Measurements from ENCODE around the gene CACNB3. TPM values are rescaled to one million over a fixed set of nuclear protein-coding genes. Genes with fewer than 3 reads are reported as not detected.

Gene CACNB3
- total and polyA plus RNA-seq, 2 of the 13 experiments (the other 11 are each of a cell fraction or from before 2014, with no cell fraction given): 0.29 to 0.54 TPM

- no peak for TF ChIP-seq ZNF597 (CRISPR knock-in tag; IDR thresholded peaks at IDR 0.05)
- TF ChIP-seq REST (IDR thresholded peaks at IDR 0.05; ENCODE audit: borderline replicate concordance in 1 of 2, low read depth in 1 of 2, low read length in 2 of 2): peak in 1 of 2 experiments; percentile 67; a peak in 1 of 4 replicates
- TF ChIP-seq HNRNPH1 (optimal IDR thresholded peaks at IDR 0.05; ENCODE audit: low read depth, low read length): peak; percentile 98
- peak; percentile 71; the same call in 1 of the 2 replicates for TF ChIP-seq REPIN1 (CRISPR knock-in tag; IDR thresholded peaks at IDR 0.05; ENCODE audit: borderline replicate concordance, low read depth)
- TF ChIP-seq ZSCAN21 (CRISPR knock-in tag; IDR thresholded peaks at IDR 0.05; ENCODE audit: borderline replicate concordance): peak; percentile 75
- TF ChIP-seq ZNF501 (CRISPR knock-in tag; IDR thresholded peaks at IDR 0.05): peak; percentile 54
- TF ChIP-seq ZNF570 (CRISPR knock-in tag; IDR thresholded peaks at IDR 0.05; ENCODE audit: borderline replicate concordance): no peak
- TF ChIP-seq ZNF224 (CRISPR knock-in tag; IDR thresholded peaks at IDR 0.05): 0 out of 2 replicates have a peak, but pooled peaks have one; percentile 69
- TF ChIP-seq, protein P1, sequence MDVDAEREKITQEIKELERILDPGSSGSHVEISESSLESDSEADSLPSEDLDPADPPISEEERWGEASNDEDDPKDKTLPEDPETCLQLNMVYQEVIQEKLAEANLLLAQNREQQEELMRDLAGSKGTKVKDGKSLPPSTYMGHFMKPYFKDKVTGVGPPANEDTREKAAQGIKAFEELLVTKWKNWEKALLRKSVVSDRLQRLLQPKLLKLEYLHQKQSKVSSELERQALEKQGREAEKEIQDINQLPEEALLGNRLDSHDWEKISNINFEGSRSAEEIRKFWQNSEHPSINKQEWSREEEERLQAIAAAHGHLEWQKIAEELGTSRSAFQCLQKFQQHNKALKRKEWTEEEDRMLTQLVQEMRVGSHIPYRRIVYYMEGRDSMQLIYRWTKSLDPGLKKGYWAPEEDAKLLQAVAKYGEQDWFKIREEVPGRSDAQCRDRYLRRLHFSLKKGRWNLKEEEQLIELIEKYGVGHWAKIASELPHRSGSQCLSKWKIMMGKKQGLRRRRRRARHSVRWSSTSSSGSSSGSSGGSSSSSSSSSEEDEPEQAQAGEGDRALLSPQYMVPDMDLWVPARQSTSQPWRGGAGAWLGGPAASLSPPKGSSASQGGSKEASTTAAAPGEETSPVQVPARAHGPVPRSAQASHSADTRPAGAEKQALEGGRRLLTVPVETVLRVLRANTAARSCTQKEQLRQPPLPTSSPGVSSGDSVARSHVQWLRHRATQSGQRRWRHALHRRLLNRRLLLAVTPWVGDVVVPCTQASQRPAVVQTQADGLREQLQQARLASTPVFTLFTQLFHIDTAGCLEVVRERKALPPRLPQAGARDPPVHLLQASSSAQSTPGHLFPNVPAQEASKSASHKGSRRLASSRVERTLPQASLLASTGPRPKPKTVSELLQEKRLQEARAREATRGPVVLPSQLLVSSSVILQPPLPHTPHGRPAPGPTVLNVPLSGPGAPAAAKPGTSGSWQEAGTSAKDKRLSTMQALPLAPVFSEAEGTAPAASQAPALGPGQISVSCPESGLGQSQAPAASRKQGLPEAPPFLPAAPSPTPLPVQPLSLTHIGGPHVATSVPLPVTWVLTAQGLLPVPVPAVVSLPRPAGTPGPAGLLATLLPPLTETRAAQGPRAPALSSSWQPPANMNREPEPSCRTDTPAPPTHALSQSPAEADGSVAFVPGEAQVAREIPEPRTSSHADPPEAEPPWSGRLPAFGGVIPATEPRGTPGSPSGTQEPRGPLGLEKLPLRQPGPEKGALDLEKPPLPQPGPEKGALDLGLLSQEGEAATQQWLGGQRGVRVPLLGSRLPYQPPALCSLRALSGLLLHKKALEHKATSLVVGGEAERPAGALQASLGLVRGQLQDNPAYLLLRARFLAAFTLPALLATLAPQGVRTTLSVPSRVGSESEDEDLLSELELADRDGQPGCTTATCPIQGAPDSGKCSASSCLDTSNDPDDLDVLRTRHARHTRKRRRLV (CRISPR knock-in tag; IDR thresholded peaks at IDR 0.05): no peak
- TF ChIP-seq ZNF776 (CRISPR knock-in tag; IDR thresholded peaks at IDR 0.05): 0 out of 2 replicates have a peak, but pooled peaks have one; percentile 22
- peak; percentile 72; the same call in 1 of the 2 replicates for TF ChIP-seq ARID2 (CRISPR knock-in tag; IDR thresholded peaks at IDR 0.05; ENCODE audit: borderline replicate concordance)
- no peak for TF ChIP-seq ZFP62 (CRISPR knock-in tag; IDR thresholded peaks at IDR 0.05)
- 0 out of 2 replicates have a peak, but pooled peaks have one; percentile 11 for TF ChIP-seq FOSL2 (CRISPR knock-in tag; IDR thresholded peaks at IDR 0.05)
- TF ChIP-seq XRCC5 (optimal IDR thresholded peaks at IDR 0.05; ENCODE audit: low read length): no peak
- TF ChIP-seq ELF3 (CRISPR knock-in tag; IDR thresholded peaks at IDR 0.05): peak; percentile 43; the same call in 1 of the 2 replicates
- TF ChIP-seq CSRNP1 (CRISPR knock-in tag; IDR thresholded peaks at IDR 0.05): peak; percentile 54; the same call in 1 of the 2 replicates
Measured at GRCh38 chr12:48865281-48866051, 47.2 kb downstream of the CACNB3 start, which contains the start of gene RND1 (continued).
